ENCODE measurements around the gene ACAN.

Gene ACAN

GRCh38 chr15:88803241-88803919, at the start of gene ACAN:
Gene ACAN, plus strand, starts transcription at chr15:88803436. Its CDS starts 32,771 bp downstream, at chr15:88836207.
- DNase-seq = no peak

DNA sequence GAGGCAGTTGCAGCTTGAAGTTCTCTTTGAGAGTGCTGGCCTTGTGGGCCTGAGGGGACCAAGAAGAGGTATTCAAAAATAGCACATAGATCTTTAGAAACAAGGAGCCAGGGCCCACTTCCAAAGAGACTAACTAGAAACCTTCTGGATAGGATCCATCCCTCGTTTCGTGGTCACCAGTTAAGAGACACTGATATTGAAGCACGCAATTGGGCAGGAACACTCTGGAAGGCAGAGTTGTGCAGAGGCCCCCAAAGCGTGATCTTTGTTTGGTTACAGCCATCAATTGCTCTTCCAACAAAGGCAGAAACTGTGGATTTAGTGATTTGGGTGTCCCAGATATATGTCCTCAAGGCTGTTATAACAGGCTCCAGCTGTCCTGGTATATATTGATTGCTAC, 46.7 kb upstream of the ACAN start:
- DNase-seq = no peak

GRCh38 chr15:88756921-88757320, 46.3 kb upstream of the ACAN start:
- no peak for DNase-seq

DNA sequence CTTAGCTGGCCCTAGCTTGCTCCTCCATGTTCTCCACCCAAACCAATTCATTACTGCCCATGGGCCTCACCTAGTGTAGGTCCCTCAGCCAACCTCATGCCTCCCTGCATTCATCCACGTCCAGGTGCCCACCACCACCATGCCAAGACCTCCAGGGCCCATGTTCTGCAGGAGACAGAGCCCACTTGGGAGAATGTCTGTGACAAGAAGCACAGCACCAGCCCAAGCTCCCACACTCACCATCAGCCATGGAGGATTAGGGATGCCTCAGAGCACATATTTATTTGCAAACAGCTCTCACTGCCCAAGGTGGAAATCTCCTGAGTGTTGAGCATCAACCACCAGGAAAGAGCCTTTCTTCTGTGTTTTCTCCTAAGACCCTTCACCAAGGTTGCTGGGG, 43.4 kb upstream of the ACAN start:
- DNase-seq = no peak

DNA sequence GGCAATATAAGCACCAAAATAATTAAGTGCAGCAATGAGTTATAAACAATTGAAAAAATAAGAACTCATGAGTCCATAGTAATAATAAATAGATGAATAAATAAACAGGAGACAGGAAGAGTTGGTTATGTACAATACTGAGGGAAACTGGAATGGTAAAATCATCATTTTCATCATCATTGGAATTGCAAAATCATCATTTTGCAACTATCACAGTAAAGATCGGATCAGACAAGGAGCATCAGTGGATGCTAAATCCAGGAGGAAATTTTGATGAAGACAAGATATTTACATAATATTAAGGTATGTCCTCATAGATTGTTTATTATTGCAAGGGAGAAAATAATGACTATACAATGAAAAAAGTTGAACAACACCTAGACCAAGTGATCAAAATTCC, 38.8 kb upstream of the ACAN start:
- no peak for DNase-seq

DNA sequence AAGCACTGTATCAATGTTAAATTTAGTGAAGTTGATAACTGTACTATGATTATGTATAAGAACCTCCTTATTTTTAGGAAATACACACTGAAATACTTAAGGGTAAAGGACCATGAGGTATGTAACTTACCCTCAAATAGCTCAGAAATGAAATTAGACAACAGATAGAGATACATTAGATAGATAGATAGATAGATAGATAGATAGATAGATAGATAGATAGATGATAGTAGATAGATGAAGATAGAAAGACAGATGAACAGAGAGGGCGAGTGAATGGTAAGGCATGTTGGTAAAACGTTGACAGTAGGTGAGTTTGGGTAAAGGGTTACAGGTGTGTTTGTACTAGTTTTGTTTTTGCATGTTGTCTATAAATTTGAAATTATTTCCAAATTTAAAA, 38.0 kb upstream of the ACAN start:
- DNase-seq = no peak

DNA sequence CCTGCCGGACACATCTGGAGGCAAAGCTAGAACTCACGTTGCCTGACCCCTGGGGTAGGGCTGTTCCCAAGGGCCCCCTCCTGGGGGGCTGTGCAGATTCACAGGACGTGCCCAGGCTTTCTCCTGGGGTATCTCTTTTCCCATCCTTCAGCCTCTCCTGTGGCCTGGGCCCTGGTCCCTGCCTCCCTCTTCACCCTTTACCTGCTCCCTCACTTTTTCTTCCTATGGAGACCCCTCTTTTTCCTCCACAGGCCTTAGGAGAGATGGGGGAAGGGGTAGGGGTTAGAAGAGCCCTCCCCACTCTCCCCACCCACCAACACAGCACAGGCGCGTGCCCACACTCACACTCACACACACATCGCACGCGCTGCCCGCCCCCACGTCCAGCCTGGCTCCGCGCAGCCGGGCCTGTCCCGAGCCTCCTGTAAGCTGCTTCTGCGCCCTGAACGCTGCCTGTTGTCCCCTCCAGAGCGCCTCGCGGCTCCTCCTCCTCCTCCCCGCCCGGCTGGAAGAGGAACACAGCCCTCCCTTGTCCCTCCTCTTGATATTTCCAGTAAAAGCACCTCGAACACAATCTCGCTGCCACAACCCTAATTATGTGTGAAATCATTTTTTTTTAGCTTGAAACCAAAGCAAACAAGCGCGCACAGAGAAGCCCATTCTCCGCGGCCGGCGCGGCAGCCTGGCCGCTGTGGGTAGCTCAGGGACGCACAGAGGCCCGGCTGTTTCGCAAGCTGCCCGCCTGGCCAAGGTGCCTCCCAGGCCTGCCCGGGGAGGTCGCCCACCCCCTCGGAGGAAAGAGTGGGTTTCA, 33.9 kb upstream of the ACAN start:
- no peak for DNase-seq

- DNase-seq = no peak
These were observed 27.5 kb upstream of the ACAN start for GRCh38 chr15:88775776-88776175.

GRCh38 chr15:88776646-88777045, 26.6 kb upstream of the ACAN start:
- DNase-seq = no peak

- no peak for DNase-seq
These were observed 23.3 kb upstream of the ACAN start for GRCh38 chr15:88779944-88780343.

- no peak for DNase-seq
These were observed 20.8 kb upstream of the ACAN start for GRCh38 chr15:88782465-88782864.

DNA sequence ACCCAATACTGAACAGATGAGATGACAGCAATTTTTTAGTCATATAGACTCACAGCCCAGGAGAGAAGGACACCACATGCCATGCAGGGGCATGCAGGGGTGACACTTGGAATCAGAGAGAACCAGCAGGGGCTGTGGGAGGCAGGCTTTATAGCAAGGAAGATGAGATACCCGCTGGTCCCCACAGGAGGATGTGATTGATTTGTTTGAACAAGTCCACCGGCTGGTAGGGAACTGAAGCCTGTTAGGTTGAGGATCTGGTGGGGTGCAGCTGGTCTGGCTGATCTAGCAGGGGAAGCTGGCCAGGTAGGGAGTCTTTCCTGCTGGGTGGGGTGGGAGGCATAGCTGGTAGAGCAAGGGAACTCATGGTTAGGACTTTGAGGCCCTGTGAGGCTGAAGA, 18.0 kb upstream of the ACAN start:
- no peak for DNase-seq

DNA sequence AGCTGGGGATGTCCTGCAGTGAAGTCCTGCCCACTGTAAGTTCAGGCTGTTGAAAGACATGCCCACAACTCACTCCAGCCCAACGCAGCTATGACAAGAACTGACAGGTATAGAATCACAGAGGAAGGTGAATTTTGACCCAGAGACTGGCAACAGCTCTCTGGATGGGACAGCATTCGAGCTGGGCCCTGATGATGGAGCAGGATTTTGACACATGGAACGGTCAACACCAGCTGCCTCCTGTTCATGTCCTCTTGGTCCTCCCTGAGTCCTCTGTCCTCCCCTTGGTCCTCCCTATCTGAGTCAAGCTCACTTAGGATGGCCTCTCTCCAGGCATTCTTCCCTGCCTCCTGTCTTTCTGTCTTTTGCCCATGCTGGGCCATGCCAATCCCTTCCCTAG, 15.2 kb upstream of the ACAN start:
- no peak for DNase-seq

- DNase-seq = no peak
These were observed 14.4 kb upstream of the ACAN start for GRCh38 chr15:88788816-88789215.

DNA sequence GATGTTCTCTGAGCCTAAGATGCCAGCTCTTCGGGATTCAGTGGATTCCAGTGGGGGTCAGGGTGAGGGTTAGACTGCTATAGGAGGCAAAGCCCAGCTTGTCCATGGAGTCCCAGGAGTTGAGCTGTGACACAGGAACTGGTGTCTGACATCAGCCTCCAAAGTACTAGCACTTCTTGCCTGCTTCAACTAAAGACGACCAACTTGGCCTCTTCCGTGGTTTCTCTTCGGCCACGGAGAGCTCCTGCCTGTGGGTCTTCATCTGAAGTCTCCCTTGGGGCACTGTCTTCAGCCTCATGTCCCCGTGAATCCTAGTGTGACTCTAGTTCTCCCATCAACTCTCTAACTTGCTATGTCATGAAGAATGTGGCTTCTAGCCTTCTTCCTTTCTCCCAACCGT, 12.8 kb upstream of the ACAN start:
- DNase-seq = no peak

- DNase-seq = no peak
These were observed 11.6 kb upstream of the ACAN start for GRCh38 chr15:88791637-88792036.

GRCh38 chr15:88792342-88793282, 10.6 kb upstream of the ACAN start:
- DNase-seq = no peak

DNA sequence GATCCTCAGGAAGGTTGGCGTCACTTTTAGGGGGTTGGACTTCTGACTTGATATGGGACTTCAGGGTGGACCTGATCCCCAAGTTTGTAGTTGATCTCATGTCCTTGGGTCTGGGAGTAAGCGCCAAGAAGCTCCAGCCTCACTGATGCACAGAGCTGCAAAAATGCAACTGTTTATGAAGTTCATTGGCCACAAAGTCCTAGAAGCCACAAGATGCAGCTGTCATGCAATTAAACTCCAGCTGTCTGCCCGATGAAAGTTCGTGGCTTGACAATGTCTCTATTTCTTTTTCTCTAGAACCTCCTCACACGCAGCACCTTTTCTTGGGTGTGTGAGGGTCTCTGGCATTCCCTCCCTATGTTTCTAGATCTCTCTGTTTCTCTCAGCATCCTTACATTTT, 9.2 kb upstream of the ACAN start:
- DNase-seq = no peak

DNA sequence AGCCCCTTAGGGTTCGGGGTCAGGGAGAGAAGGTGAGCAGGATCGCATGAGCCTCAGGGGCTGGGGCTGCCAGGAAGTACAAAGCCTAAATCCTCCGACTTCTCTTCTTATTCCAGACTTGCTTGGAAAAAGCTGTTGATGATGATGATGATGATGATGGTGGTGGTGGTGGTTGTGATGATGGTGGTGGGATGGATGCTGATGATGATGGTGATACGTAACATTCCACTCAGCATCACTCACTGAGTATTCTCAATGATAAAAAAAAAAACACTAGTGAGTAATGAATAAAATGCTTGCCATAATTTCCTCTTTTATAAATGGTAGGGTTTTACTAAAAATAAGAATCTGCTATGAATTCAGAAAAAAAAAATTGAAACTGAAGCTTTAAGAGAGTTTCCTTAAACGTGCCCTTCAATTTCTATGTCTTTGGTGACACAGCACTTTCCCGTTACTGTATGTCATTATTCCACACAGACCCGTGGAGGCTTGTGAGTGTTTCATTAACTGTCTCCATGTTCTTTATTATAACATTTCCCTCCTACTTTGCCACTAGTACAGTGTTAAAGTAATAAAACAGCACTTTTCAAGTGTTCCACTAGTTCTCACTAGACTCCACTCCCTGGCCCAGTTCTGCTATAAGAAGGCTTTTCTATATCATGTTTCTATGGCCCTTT, 5.4 kb upstream of the ACAN start:
- no peak for DNase-seq

DNA sequence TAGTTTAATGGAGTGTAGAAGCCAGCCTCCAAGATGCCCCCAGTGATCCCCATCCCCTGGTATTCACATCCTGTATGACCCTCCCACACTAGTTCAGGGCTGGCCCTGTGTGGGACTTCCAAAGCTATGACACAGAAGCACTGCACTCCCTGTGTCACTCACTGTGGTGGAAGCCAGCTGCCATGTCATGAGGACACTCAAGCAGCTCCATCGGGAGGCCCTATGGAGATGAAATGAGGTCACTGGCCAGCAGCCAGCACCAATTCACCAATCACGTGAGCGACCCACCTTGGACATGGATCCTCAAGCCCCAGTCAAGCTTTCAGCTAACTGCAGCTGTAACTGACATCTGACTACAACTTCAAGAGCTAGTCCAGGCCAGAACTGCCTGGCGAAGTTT, 3.9 kb upstream of the ACAN start:
- DNase-seq = no peak

DNA sequence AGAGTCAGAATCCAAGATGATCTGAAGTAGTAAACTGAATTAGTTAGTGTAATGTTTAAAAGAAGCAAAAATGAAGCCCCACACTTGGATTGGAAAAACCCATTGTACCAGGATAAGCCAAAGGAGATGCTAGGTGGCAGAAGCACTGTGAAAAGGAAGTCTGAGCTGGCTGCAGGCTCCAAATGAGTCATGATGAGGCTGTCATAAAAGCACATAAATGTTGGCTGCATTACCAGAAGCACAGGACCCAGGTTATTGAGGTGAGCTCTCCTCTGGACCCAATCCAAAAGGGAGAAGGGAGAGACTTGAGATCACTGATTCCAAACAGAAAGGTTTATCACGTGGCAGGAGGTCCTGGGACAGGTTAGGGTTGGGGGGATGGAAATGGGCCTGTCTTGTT, 3.2 kb upstream of the ACAN start:
- no peak for DNase-seq

- DNase-seq = no peak
These were observed 2.5 kb upstream of the ACAN start for GRCh38 chr15:88800738-88801137.
